Suppressor macrophage treated with lipopolysaccharide for 4 hours (primary cell): ENCODE measurements around the gene LIPC.

ENCODE experiments used
- DNase-seq: peaks from one replicate; pipeline ENCODE4 v3.0.0-alpha.2; 2020

Gene LIPC

DNA sequence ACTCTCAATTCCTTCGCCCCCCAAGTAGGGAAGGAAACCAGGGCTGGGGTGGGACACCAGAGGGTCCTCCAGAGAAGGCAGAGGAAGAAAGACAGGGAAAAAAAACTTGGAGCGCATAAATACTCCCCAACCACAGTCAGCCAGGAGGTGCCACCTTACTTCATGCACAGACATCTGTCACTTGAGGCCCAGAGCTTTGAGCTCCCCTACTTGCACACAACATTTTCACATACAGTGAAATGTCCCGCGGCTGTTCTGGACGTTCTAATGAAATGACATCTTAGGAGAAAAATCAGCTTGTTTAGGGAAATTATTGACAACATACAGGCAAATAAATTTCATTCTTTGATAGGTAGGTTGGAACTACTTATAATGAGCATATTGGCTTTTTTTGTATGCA is 113.0 kb downstream of the LIPC start:
- no peak for DNase-seq

DNA sequence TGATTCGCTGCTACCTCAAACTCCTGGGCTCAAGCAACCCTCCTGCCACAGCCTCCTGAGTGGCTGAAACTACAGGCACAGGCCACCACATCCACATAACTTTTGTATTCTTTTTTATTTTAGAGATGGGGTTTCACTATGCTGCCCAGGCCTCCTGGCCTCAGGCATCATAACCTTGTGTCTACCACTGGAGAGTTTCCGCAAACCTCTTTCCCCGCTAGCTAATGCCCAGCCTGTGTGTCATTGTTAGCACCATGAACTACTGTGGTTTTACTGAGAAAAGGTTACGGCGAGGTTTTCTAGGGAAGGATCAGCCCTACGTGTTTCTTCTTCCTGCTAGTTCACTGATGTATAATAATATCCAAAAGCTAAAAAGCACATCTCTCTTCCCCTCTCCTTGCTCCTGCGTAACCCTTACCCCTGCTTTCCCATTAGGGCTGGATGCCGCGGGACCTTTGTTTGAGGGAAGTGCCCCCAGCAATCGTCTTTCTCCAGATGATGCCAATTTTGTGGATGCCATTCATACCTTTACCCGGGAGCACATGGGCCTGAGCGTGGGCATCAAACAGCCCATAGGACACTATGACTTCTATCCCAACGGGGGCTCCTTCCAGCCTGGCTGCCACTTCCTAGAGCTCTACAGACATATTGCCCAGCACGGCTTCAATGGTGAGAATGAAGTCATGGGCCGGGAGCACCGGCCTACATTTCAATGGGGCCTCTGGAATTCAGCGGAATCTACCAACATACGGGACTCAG is 113.7 kb downstream of the LIPC start:
- DNase-seq = no peak

DNA sequence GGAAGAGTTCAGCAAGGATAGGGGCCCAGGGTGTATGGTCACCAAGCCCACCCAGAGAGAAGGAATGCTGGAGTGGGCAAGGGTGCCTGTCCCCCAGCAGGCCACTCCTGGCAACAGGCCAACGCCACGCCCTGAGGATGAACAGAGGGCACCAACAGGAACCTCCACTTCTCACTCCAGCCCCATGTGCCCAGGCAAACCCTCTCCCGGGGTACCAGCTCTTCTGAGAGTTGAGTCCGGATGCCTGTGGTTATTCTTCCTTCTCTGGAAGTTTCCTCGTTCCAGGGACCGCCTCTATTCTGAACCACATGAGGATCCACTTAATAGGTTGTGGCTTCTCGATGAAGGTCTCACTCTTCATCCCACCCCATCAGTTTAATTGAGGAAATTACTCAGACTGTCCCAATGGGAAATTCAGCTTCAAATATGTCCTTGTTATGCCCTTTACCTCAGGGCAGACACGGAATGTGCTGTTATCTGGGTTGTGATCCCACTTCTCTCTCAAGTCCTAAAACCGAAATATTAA is 114.3 kb downstream of the LIPC start:
- DNase-seq = no peak

DNA sequence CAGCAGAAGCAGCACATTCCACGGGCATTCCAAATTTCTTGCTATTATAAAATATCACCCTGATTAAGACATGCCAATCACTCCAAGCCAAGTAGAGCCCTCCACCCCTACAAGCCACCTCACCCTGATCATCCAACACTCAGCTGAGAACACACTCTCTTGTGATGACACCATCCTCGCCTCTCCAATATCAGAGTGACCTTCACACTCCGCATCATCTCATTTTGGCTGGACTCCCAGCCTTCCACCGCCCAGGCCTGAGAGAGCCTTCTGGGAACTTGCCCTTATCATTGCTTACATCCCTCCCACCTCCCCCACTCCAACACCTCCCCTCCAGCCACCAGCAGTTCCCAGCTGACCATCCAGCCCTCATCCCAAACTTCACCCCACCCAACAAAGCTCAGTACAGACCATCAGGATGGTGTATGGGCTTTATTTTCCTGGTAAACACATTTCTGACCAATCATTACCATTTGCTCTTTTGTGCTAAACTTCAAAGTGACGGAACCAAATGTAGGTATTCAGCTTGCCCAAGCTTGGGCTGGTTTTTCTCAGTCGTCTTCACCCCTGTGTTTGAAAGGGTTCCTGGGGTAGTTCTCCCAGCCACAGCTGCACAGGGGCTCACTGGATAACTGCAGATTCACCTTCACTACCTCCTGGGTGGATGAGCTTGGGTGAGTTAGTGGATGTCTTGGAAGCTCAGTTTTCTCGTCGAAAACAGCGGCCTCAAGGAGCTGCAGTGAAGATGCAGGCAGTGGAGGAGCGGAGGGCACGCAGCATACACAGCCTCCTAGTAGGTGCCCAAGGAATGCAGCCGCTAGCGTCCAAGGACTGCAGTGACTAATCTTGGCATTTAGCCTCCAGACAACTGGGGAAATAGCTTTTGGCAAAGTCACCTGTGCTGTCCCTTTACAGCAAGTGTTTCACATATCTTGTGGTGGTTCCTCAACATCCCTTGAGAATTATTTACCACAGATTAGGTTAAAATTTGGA is 115.1 kb downstream of the LIPC start:
- peak; percentile 52 for DNase-seq

DNA sequence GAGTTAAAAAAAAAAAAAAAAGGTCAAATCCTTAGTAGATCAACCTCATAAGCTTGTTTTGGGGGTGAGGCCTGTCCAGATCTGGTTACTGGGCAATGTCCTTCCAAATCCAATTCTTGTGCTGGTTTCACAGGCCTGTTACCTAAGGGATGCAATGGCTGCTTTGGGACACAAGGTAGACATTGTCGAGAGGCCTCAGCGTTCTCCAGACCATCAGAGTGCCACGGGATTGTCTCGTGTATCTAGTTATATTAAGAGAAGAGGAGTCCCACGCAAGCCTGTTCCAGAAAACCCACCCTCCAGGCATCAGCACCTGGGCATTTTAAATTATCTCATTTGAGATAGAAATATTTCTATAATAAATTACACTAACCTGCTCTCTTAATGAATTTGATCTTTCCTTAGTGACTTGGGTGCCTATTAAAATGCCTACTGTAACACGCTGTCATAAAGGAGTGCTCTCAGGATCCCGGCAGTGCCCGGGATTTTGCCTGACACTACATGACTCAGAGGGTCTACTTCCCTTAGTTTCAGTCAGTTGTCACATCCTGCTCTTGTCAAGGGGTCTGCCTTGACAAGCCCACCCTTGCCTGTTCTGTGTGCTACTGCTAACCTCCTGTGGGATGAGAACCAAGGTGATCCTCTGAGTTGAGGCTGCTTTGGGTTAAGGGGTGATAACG is 116.0 kb downstream of the LIPC start:
- no peak for DNase-seq

DNA sequence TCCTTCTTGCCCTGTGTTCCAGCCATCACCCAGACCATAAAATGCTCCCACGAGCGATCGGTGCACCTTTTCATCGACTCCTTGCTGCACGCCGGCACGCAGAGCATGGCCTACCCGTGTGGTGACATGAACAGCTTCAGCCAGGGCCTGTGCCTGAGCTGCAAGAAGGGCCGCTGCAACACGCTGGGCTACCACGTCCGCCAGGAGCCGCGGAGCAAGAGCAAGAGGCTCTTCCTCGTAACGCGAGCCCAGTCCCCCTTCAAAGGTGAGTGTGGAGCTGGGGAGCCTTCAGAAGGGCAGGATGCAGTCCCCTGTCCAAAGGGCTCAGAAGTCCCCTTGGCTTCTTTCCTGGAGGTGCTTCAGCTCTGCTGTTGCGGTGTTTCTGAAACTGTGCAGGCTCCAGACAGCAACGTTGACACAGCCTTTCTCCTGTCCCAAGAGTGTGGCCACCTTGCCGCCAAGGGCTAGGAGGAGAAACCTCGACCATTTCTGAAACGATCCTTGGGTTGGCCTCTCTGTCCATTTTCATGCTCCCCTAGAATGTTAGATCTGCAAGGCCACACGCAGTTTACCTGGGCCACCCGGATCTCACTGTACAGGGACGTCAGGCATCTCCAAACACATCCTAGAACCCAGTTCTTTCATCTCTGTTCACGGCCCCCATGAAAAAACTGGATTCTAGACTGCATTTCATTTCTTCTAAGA is 116.7 kb downstream of the LIPC start:
- no peak for DNase-seq

DNA sequence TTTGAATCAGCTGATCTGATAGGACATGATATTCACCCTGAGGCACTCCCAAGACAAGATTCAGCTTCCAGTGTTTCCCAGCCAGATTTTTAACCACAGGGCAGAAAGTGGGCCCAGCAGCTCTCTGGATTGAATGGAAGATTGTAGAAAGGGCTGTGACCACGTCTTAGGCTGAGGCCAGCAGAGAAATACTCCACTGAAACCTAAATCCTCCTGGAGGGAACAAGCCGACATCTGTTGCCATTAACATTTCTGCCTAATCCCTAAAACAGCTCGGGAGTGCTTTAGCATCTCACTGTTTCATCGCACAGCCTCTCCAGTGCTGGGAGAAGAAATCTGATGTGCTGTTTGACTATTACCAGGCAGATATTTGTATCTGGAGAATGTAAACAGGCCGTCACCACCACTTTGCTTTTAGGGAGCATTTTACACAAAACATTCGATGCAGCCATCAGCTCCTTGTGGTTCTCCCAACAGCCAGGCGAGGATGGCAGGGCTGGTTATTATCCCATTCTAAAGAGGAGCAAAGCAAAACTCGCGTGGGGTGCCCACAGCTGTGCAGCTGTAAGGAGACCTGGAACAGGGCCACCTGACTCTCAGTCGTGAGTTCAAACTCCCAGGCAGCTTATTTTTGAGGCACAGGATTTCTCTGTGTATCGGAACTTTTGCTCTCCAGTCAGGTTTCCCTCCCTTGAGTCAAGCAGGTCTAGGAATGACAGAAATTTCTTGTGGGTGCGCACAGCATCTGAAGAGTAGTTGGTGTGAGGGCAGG is 117.4 kb downstream of the LIPC start:
- no peak for DNase-seq

DNA sequence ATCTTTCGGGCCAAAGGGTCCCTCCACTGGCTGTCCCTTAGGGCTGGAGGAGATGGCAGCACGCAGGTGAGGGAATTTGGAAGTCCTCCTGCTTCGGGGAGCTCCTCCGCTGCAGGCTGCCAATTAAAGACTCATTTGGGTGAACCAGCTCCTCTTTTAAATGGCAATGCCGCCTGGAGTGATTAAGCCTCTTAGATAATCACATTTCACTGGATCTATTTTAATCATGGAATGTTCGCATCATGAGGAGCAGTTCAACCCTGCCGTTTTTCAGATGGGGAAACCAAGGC is 117.9 kb downstream of the LIPC start:
- no peak for DNase-seq

DNA sequence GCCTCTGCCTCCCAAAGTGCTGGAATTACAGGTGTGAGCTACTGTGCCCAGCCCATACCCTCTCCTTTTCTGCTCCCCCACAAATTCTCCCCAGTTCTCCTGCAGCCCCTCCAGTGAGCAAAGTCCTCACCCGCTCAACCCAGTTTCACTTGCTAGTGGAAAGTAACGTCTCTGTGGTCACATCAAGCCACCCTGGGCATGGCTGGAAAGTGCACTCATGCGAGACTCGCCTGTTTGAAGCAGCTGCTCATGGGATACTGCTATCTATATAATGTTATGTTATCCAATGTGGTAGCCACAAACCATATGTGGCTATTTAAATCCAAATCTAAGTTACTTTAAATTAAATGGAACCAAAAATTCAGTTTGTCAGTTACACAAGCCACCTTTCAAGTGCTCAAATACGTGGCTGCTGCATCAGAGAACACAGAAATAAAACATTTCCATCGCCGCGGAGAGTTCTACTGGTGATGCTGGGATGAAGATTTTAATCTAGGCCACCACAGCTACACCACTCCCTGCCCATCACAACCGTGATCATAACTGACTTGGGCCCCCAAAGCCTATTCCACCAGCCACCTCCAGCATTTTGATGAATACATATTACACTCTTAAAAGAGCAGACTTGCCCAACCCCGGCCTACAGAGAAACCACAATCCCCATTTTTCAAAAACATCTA is 119.4 kb downstream of the LIPC start:
- no peak for DNase-seq

DNA sequence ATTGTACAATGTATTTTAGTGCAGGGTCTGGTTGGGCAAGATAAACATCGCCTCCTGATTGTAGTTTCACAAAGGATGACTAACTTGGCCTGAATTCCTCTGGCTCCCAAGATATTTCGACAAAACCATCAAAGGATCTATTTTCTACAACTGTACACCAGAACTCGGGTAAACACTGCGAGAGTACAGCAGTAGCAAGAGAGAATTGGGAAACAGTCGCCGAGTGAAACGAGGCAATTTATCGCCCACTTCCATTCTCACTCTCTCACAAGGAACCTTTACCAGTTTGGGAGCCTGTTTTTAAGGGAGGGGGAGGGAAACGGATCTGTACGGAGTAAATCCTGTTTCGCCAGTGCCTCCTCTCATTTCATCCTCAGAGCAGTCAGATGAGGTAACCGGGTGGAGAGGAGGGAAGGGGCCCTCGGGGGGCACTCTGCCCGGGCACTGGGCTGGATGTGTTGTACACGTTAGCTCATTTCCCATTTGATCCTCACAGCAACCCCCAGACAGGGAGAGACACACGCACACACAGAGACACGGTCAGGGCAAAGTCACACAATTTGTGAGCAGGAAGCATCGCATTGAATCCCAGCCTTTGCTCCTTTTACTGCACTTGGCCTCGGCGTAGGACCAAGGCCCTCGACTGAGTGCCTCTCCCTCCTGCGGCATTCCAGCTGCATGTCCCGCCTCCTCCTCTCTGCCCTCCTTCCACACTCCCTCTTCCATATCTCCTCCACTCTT is 120.1 kb downstream of the LIPC start:
- peak; percentile 71 for DNase-seq

DNA sequence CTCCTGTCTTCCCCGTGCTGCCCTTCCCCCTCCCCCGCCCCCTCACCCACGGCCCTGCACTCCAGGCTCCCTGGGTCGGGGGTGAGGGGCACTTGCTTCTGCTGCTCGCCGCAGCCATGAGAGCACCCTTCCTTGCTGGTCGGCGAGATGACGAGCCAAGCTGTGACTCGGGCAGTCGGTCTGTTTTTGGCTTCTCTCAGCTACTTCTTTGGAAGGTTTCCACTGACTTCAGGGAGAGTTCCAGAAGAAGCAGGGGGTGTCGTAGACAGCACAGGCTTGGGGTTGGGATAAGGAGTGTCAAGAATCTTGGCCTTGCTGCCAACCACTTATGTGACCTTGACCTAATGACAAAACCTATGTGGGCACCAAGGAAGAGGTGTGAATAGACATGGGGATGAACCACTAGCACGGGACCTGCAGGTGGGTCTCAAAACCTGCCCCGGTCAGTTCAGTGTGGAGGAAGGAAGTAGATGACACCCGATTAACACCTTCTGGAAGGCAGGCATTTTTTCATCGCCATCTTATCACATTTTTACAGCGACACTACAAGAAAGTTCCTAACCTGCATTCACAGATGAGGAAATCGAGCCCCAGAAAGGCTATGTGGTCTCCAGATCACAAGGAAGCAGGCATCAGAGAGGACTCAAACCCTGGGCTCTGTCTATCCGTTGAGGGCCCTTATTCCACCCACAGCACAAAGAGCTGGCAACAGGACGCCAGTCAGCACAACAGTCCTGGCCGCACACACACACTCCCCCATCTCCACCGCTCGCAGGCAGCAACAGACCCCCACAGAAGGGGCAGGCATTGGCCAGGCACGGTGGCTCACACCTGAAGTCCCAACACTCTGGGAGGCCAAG is 120.9 kb downstream of the LIPC start:
- DNase-seq = no peak

DNA sequence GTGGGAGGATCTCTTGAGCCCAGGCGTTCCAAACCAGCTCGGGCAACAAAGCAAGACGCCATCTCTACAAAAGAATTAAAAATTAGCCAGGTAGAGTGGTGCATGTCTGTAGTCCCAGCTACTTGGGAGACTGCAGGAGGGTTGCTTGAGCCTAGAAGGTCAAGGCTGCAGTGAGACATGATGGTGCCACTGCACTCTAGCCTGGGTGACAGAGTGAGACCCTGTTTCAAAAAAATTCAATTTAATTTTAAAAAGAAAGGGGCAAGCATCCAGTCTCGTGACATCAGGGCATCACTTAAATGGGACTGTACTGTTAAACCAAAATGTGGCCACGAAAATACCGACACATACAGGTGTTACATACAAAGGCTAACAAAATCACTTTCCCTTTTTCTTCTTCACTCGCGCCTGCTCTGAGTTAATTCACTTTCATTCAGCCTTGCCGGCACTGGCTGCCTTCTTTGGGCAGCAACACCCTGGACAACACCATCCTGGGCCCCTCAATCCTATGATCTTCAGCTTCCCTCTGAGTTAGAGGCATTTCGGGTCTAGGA is 121.7 kb downstream of the LIPC start:
- DNase-seq = no peak

DNA sequence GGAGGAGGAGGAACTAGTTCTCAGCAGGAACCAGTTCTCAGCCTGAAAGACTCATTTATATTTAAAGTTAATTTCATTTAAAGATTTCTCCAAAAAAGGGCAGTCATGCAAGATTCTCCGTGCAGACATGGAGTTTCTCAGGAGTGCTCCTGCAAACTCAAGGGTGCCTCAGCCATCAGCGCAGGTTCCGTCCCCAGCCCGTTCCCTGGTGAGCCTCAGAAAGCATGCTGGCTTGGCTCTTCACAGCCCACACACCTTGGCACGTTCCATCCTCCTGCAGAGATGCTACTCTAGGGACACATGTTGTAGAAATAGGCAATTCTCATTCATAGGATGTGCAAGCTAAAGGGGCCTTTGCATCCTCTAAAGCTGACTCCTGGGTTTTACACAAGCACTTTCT is 123.0 kb downstream of the LIPC start:
- no peak for DNase-seq

DNA sequence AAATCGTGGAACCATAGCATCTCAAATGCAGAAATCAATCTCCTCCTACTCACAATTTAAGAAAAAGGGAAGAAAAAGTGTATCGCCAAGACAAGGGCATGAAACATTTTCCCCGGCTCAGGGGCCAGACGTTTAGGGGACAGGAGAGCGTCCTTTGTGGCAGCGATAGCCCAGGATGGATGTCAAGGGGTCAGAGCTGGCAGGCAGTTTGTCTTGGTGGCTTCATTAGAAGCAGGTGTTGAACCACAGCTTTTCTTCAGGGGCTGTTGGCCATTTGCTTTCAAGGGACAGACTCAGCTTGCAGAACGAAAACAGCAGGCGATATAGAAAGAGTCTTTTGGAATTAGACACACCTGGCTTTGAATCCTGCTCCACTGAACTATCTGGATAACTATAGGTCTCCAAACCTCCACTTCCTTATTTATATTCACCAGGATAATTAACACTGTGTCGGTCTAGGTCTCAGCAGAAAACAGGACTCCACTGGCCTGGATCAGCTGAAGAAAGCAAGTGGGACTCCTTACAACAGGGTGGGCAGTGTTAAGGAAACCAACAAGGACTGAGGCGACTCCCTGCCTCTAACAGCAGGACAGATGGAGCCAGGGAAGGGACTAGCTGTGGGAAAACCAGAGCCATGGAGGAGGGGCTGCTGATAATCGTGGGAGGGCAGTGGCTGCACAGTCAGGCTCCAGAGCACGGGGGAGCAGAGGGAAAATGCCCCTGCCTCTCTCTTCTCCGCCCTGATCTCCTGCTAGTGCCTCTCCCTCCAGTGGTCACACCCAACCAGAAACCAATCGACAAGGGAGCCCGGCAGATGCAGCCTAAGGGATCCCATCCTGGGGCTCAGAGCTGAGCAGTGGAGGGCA is 123.6 kb downstream of the LIPC start:
- DNase-seq = peak; percentile 23

DNA sequence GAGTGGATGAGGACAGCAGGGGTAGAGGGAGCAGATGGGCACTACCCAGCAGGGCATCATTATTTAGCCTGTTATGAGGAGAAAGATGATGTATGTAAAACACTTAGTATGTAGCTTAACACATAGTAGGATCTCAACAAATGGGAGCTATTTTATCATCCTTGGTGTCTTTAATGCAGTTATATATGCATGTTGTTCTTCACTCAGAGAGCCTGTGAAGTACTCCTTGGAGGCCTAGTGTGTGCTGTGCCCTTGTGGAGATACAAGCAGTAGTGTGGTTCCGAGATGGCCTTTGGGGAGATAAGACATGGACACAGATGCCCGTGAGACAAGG is 124.2 kb downstream of the LIPC start:
- DNase-seq = no peak

DNA sequence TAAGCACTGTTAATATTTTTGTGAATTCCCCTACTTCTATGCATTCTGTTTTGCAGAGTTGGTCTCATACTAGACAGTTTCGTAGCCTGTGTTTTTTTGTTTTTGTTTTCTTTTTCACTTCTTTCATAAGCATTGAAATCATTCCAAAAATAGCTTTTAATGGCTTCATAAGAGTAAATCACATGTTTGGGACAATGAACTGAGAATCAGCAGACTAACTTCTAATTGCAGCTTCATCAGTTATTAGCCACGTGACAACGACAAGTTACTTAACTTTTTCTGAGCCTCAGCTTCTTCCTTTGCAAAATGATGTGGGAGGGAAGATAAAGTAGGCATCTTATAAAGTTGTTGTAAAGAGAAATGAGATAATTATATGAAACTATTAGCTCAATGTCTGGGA is 124.8 kb downstream of the LIPC start:
- DNase-seq = peak; percentile 75

DNA sequence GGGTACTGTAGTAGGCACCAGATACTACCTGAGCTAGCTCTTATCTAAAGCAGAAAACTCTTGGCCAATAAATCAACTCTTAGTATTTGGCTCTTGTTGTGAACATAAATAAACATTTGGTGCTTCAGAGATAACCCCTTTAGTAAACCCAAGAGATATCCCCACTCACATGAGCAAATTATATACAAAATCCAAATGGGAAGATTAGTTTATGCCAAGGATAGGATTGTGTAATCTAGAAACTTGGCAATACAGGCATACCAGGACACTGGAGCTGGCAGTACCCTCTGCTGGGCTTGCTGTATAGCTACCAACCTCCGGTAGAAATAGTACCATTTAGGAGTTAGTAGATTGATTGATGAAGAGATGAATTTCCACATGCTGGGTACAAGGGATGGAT is 127.0 kb downstream of the LIPC start:
- DNase-seq = no peak

DNA sequence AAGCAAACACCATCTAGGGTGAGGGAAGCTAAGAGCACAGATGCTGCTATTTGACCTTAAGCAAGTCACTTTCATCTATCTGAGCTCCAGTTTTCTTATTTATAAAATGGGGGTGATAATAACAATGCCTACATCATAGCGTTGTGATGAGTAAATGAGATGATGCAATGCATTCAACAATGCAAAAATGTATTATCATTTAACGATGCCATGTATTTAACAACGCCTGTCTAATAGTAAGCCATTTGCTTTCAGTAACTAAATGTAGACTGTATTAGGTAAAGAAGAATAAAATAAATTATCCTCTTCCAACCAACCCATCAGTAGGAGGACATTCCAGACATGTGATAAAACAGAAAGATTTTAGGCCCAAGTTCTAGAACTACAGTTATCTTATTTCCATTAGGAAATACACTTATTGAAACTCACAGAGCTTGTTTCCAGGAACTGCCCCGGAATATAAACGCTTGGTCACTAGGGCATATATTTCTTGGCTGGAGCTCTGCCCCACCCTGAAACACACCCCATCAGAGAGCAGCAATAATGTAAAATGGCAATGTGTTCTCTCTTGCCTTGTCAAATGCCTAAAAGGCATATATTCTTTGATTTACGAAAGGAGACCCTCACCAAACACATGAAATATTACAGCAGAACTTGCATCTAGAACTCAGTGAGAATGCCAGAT is 128.3 kb downstream of the LIPC start:
- DNase-seq = no peak
